ENCODE data around the gene SDCCAG8. TPM values are rescaled to one million over a fixed set of nuclear protein-coding genes. Genes with fewer than 3 reads are reported as not detected.

SDCCAG8 gene
- total and polyA plus RNA-seq, 4 donors, result 25.4 to 96.7 (median 48.2) TPM

- no peak for TF ChIP-seq CTCF (IDR thresholded peaks at IDR 0.05; ENCODE audit: control extremely low read depth, extremely low read depth)
- no peak for ATAC-seq (ENCODE audit: insufficient read depth, low FRiP score)
These were observed 26.3 kb upstream of the SDCCAG8 start for GRCh38 chr1:243229526-243229925.

GRCh38 chr1:243230914-243231313 lies 24.9 kb upstream of the SDCCAG8 start:
- no peak for ATAC-seq (ENCODE audit: insufficient read depth, low FRiP score)
- H3K27ac ChIP-seq (ENCODE audit: low read depth in 1 of 2, low read length in 1 of 2), result no peak overlapping the region
- peak in 2 of 3 donors; percentile 28 to 45 for DNase-seq

More at GRCh38 chr1:243229526-243229925, 26.3 kb upstream of the SDCCAG8 start:
- Histone ChIP-seq H3K36me3 (ENCODE audit: control insufficient read depth in 4 of 4, insufficient read depth in 4 of 4, low read length in 4 of 4) (peaks cover 3 to 16% (median 5%) of the 10 kb centered on the region in 4 donors), H3K27ac (ENCODE audit: low read depth in 1 of 2, low read length in 1 of 2) (no peak overlapping the region), H3K4me1 (ENCODE audit: control insufficient read depth in 5 of 5, insufficient read depth in 5 of 5, low read length in 5 of 5) (peaks cover 0 to 4% (median 0%) of the 10 kb centered on the region in 5 donors), H3K4me3 (no peak overlapping the region), H3K9ac (ENCODE audit: insufficient read depth in 1 of 2, low read length in 2 of 2) (no peak overlapping the region), H3K9me3 (ENCODE audit: control insufficient read depth in 4 of 4, insufficient read depth in 3 of 4, low read length in 3 of 4) (peaks cover 4 to 20% (median 7%) of the 10 kb centered on the region in 4 donors), H3K27me3 (ENCODE audit: control insufficient read depth in 3 of 3, insufficient read depth in 3 of 3, low read length in 2 of 3) (no peaks in the 10 kb centered on the region)
- 74 to 86% methylated on average over 1 of the region's 1 CpG for WGBS, 2 donors
- DNase-seq, result no peak

GRCh38 chr1:243233908-243234307 lies 21.9 kb upstream of the SDCCAG8 start:
- no peak for TF ChIP-seq CTCF (IDR thresholded peaks at IDR 0.05; ENCODE audit: control extremely low read depth, extremely low read depth)
- DNase-seq, result peak in 1 of 3 donors; percentile 13
- 85 to 96% methylated on average over 2 of the region's 2 CpGs for WGBS, 2 donors

More at GRCh38 chr1:243230914-243231313, 24.9 kb upstream of the SDCCAG8 start:
- Histone ChIP-seq H3K4me1 (ENCODE audit: control insufficient read depth in 5 of 5, insufficient read depth in 5 of 5, low read length in 5 of 5) (peaks cover 0 to 4% (median 0%) of the 10 kb centered on the region in 5 donors), H3K9me3 (ENCODE audit: control insufficient read depth in 4 of 4, insufficient read depth in 3 of 4, low read length in 3 of 4) (peaks cover 4 to 20% (median 7%) of the 10 kb centered on the region in 4 donors), H3K4me3 (no peak overlapping the region), H3K9ac (ENCODE audit: insufficient read depth in 1 of 2, low read length in 2 of 2) (no peak overlapping the region), H3K36me3 (ENCODE audit: control insufficient read depth in 4 of 4, insufficient read depth in 4 of 4, low read length in 4 of 4) (peaks cover 3 to 14% (median 5%) of the 10 kb centered on the region in 4 donors), H3K27me3 (ENCODE audit: control insufficient read depth in 3 of 3, insufficient read depth in 3 of 3, low read length in 2 of 3) (no peaks in the 10 kb centered on the region)
- TF ChIP-seq CTCF (IDR thresholded peaks at IDR 0.05; ENCODE audit: control extremely low read depth, extremely low read depth), result no peak

More at GRCh38 chr1:243233908-243234307, 21.9 kb upstream of the SDCCAG8 start:
- H3K4me1 ChIP-seq (ENCODE audit: control insufficient read depth in 5 of 5, insufficient read depth in 5 of 5, low read length in 5 of 5), result peaks cover 0 to 12% (median 0%) of the 10 kb centered on the region in 5 donors
- H3K36me3 ChIP-seq (ENCODE audit: control insufficient read depth in 4 of 4, insufficient read depth in 4 of 4, low read length in 4 of 4), result peaks cover 3 to 14% (median 5%) of the 10 kb centered on the region in 4 donors
- H3K27ac ChIP-seq (ENCODE audit: low read depth in 1 of 2, low read length in 1 of 2), result no peak overlapping the region
- H3K27me3 ChIP-seq (ENCODE audit: control insufficient read depth in 3 of 3, insufficient read depth in 3 of 3, low read length in 2 of 3), result no peaks in the 10 kb centered on the region
- ATAC-seq (ENCODE audit: insufficient read depth, low FRiP score), result no peak
- no peak overlapping the region for H3K9ac ChIP-seq (ENCODE audit: insufficient read depth in 1 of 2, low read length in 2 of 2)
- no peak overlapping the region for H3K4me3 ChIP-seq
- peaks cover 4 to 20% (median 7%) of the 10 kb centered on the region in 4 donors for H3K9me3 ChIP-seq (ENCODE audit: control insufficient read depth in 4 of 4, insufficient read depth in 3 of 4, low read length in 3 of 4)
